HG02623 (cell line): ENCODE data around the gene DCUN1D2.
A peak's percentile ranks its signal among the peaks of the same experiment; 100 is the strongest.
"Not testable (repeated sequence)": the region's sequence is repeated elsewhere in the genome, so short reads cannot be mapped to it uniquely, and the experiment has no call there.

ENCODE experiments used
- ATAC-seq: cut with Tn5 transposase; IDR thresholded peaks from one replicate; pipeline ENCODE4 v1.9.1; 2021; ENCODE audit warnings: moderate library complexity; ENCODE audit not compliant: unreplicated experiment

Gene DCUN1D2

DNA sequence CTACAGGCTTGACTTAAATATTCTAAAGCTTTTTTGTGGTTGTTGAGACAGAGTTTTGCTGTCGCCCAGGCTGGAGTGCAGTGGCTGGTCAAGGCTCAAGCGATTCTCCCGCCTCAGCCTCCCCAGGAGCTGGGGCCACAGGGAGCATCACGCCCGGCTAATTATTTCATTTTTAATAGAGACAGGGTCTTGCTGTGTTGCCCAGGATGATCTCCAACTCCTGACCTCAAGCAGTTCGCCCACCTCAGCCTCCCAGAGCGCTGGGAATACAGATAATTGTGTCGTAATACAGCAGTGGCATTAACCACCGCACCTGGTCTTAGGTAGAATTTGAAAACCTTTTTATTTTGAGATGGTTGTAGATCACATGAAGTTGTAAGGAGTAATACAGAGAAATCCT, 1.5 kb upstream of the DCUN1D2 start:
- ATAC-seq, result no peak

- ATAC-seq, result no peak
Measured at GRCh38 chr13:113491418-113491883, 940 bp upstream of the DCUN1D2 start.

GRCh38 chr13:113489549-113490495, 689 bp downstream of the DCUN1D2 start:
- ATAC-seq, result peak; percentile 13

- ATAC-seq, result no peak
Measured at GRCh38 chr13:113489171-113489548, 1.4 kb downstream of the DCUN1D2 start.

- ATAC-seq, result no peak
Measured at GRCh38 chr13:113488283-113488682, 2.2 kb downstream of the DCUN1D2 start.

DNA sequence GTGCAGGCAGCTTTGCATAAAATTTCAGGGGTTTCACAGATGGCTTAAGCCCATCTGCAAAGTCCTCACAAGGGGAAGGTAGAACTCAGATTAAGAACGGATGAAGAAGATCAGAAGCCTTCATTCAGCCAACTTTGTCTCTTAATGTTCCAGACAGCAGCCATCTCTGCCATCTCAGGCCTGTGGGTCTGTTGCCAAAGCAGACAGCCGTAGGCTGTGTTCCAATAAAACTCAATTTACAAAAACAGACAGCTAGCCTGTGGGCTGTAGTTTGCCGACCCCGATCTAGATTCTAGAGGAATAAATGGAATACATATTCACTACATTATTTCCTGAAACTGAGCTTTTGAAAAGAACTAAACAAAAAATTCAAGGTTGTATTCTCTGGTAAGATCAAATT, 3.8 kb downstream of the DCUN1D2 start:
- no peak for ATAC-seq

GRCh38 chr13:113485545-113485944, 5.0 kb downstream of the DCUN1D2 start:
- no peak for ATAC-seq

DNA sequence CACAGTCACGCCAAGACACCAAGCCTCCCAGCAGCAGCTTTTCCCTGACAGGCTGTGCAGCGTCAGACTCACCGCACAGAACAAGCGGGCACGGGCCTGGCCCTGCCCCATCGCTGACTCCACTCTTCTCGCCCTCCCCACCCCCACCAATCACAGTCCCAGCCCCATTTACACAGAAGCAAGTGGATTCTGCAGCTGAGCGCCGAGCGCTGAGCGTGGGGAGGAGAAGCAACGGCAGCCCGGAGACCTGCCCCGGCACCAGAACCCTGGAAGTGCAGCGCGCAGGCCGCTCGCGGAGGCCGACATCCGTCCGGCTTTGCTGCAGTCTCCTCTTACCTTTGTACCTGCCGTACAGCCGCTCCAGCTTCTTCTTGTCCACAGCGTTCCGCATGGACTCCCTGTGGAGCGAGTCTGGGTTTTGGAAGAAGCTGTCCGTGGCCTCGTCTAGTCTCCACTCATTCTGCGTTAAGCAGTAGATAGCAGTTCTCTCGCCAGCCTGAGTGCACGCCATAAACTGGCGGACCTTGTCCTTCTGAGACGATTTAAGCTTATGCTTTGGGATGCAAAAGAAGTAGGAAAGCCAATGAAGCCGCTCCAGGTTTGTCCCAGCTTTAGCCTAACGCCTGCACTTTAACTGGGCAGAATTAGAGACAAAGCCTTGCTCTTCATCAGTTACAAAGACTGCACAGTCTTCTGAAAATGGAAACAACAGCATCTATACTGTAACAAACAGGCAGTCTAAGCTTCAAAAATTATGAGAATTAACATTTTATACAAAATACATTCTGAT, 6.8 kb downstream of the DCUN1D2 start:
- no peak for ATAC-seq

DNA sequence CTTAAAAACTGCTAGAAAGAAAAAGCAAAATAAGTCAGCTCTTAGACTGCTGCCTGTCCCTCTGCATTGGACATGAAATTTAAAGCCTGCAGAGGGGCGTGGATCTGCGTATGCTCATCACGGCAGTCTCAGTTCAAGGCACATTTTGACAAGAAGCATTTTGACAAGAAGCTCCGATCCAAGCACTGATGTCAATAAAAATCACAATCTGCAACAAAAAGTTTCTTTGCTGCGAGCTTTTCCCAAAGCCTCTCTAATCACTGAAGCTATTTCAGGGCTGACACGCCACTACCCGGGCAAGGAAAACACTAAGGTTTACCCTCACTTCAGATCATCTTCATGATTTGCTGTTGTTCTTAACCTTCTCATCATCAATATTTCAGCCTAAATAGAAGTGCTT, 7.4 kb downstream of the DCUN1D2 start:
- ATAC-seq, result no peak

GRCh38 chr13:113479179-113479578, 11.3 kb downstream of the DCUN1D2 start:
- no peak for ATAC-seq

DNA sequence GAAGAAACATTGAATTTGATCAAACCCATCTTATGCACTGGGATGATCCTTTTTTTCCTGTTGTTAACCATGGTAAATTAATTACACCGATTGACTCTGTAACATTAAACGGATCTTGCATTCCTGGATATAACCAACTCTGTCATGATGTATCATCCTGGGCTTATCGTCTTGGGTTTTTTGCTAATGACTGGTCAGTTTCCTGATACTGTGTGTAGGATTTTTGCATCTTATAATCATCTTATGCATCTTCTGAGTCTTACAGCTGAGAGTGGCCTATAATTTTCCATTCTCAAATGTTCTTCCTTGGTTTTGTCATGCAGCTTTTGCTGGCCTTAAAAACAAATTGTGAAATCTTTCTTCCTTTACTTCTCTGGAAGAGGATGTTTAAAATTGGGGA, 12.8 kb downstream of the DCUN1D2 start:
- no peak for ATAC-seq

DNA sequence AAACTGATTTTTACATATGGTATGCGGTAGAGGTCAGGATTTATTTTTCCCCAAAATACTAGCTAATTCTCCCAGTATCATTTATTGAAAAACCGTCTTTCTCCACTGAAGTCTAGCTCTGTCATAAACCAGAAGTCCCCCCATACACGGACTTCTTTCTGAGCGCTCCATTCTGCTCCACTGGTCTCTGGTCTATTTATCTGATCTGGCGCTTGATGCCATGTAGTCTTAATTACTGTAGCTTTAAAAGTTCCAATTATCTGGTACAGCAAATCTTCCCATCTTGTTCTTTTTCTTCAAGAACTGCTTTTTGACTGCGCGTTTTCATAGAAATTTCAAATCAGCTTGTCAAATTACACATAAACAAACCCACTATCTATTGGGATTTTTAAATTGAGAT, 13.7 kb downstream of the DCUN1D2 start:
- ATAC-seq, result no peak

- ATAC-seq, result no peak
Measured at GRCh38 chr13:113475911-113476310, 14.6 kb downstream of the DCUN1D2 start.

- ATAC-seq, result no peak
Measured at GRCh38 chr13:113475280-113475679, 15.2 kb downstream of the DCUN1D2 start.

GRCh38 chr13:113474179-113474578, 16.3 kb downstream of the DCUN1D2 start:
- no peak for ATAC-seq

DNA sequence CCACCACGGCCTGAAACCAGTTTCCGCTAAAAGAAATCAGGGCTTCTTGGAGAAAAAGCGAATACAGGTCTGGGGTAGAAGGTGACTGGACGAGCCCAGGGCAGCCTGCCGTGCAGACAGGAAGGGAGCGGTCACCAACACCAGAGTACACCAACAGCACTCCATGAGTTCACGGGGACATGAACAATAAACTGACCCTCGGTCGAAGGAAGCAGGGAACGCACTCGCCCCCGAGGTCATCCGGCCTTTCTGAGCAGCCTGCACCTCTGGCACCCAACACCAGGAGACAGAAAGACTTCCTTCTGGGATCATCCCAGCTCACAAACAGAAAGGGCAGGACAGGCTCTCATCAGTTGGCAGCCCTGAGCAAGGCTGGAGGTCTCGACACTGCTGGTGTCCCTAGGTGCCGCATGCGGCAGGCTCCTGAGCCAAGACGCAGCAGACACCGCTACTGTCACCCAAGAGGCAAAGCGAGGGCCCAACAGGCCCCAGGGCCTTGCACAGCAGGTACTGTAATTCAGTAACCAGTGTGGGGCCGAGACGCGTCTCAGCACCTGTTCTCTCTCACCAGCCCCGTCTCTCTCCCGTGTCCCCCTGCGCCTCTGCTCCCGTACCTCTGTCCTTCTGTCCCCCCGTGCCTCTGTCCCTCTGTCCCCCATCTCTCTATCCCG, 18.0 kb downstream of the DCUN1D2 start:
- ATAC-seq, result no peak

GRCh38 chr13:113471844-113472243, 18.7 kb downstream of the DCUN1D2 start:
- no peak for ATAC-seq

DNA sequence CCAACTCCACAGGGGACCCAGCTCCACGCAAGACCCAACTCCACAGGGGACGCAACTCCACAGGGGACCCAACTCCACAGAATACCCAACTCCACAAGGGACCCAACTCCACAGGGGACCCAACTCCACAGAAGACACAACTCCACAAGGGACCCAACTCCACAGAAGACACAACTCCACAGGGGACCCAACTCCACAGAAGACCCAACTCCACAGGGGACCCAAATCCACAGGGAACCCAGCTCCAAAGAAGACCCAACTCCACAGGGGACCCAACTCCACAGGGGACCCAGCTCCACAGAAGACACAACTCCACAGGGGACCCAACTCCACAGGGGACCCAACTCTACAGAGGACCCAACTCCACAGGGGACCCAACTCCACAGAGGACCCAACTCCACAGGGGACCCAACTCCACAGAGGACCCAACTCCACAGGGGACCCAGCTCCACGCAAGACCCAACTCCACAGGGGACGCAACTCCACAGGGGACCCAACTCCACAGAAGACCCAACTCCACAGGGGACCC, 19.8 kb downstream of the DCUN1D2 start:
- ATAC-seq, result not testable (repeated sequence)

DNA sequence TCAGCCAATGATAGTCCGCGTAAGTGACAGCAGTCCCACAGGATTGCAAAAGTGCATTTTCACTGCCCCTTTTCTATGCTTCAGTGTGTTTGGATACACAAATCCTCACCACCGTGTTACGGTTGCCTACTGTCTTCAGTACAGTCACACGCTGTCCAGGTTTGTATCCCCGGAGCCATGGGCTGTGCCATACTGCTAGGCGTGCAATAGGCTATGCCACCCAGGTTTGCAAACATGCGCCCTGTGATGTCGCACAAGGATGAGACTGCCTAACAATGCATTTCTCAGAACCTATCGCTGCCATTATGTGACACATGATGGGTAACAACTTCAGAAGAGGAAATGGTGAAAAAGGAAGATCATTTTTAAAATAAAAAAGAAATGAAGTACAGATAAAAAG, 20.4 kb downstream of the DCUN1D2 start:
- ATAC-seq, result no peak

DNA sequence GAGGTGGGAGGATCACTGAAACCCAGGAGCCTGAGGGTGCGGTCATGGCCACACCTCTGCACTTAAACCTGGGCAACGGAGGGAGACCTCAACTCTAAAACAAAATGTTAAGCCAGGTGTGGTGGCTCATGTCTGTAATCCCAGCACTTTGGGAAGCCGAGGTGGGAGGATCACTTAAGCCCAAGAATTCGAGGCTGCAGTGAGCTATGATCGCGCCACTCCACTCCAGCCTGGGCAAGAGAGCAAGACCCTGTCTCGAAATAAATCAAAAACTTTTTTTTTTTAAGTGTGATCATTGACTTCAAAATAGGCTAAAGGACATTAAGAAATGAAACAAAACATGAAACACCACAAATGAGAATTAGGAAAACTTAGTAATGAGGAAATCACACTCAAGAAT, 20.9 kb downstream of the DCUN1D2 start:
- ATAC-seq, result no peak
